Astrocyte (in vitro differentiated cells and primary cell): ENCODE data around the gene GLIPR2.
"Not testable (repeated sequence)": the region's sequence is repeated elsewhere in the genome, so short reads cannot be mapped to it uniquely, and the experiment has no call there.

Source experiments
- CTCF ChIP-seq: IDR thresholded peaks from 2 replicates; pipeline ENCODE4 v1.5.1; 2011; ENCODE audit warnings: low read depth, mild to moderate bottlenecking, inconsistent platforms, low read length, moderate library complexity; ENCODE audit not compliant: insufficient read depth
- EZH2 ChIP-seq: IDR thresholded peaks from 2 replicates; pipeline ENCODE4 v1.6.1; 2012; ENCODE audit warnings: mild to moderate bottlenecking, low read length, inconsistent platforms; ENCODE audit not compliant: insufficient read depth

GRCh38 chr9:36087054-36087453 is 49.5 kb upstream of the GLIPR2 start:
- not testable (repeated sequence) for TF ChIP-seq CTCF, EZH2
